HCT116 (cell line): ENCODE data around the gene SRCAP.

Source experiments
- CTCF ChIP-seq, 3 experiments: fragments of 200-600 bp in 1 of 3; sonication (generic) in 1 of 3; IDR thresholded peaks in 2 of 3; conservative IDR thresholded peaks in 1 of 3; 2 replicates each; pipeline ENCODE4 v1.5.1; 2012 to 2017; ENCODE audit warnings: low read depth in 2 of 3, low read length in 2 of 3, antibody characterized with exemption in 1 of 3, borderline replicate concordance in 1 of 3, control low read depth in 1 of 3, mild to moderate bottlenecking in 1 of 3, mixed read lengths in 1 of 3, mixed run types in 1 of 3, moderate library complexity in 1 of 3; ENCODE audit not compliant: insufficient read depth in 1 of 3
- EZH2 ChIP-seq: fragments of 200-600 bp; sonication (generic); IDR thresholded peaks from 2 replicates; pipeline ENCODE4 v1.6.1; 2017; ENCODE audit warnings: antibody characterized with exemption, mixed run types
- POLR2A ChIP-seq: IDR thresholded peaks from 2 replicates; pipeline ENCODE4 v1.7.0; 2011; ENCODE audit warnings: borderline replicate concordance; ENCODE audit not compliant: insufficient read depth, insufficient read length; ENCODE audit errors: extremely low read depth
- POLR2AphosphoS5 ChIP-seq: IDR thresholded peaks from 2 replicates; pipeline ENCODE4 v1.6.1; 2011; ENCODE audit warnings: mild to moderate bottlenecking, low read depth, low read length, moderate library complexity
- RAD21 ChIP-seq: IDR thresholded peaks from 2 replicates; pipeline ENCODE4 v1.6.1; 2012; ENCODE audit warnings: low read depth, mild to moderate bottlenecking
- REST ChIP-seq: IDR thresholded peaks from 2 replicates; pipeline ENCODE4 v1.6.1; 2012; ENCODE audit warnings: low read depth
- ZFX ChIP-seq: fragments of 450-650 bp; IDR thresholded peaks from 2 replicates; pipeline ENCODE4 v1.6.1; 2017

- TF ChIP-seq CTCF (IDR thresholded peaks at IDR 0.05 in 2 of 3, conservative IDR thresholded peaks at IDR 0.05 in 1 of 3; ENCODE audit: borderline replicate concordance in 1 of 3, insufficient read depth in 1 of 3, low read depth in 2 of 3, low read length in 2 of 3) = no peak
- TF ChIP-seq RAD21 = no peak
- no peak for TF ChIP-seq EZH2
- no peak for TF ChIP-seq POLR2A
- TF ChIP-seq REST = no peak
- no peak for TF ChIP-seq POLR2AphosphoS5
- TF ChIP-seq ZFX = no peak
Observed at GRCh38 chr16:30760577-30761426, 61.8 kb downstream of the SRCAP start.
